Measurements from ENCODE around the gene ADAMTS3. TPM values are rescaled to one million over a fixed set of nuclear protein-coding genes. Genes with fewer than 3 reads are reported as not detected.

Gene ADAMTS3
- total RNA-seq, 1 donor from 2014 or later = 2.7 TPM

DNA sequence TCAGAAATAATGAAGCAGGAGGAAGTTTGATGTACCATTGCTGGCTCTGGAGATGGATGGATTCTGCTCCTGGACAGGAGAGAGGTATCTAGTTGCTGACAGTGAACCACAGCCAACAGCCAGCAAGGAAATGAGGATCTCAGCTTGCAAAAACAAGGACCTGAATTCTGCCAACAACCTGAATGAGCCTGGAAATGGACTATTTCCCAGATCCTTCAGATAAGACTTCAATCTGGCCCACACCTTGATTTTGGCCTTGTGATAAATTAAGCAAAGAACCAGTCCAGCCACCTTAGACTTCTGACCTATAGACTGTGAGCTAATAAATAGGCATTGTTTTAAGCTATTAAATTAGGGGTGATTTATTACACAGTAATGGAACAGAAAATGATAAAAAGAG is 220.3 kb downstream of the ADAMTS3 start:
- H3K27ac ChIP-seq = no peak overlapping the region
- no peaks in the 10 kb centered on the region for H3K27me3 ChIP-seq
- intact Hi-C loops (cut with DNase I) = no loop called here
- TF ChIP-seq POLR2AphosphoS5 (IDR thresholded peaks at IDR 0.05; ENCODE audit: insufficient read depth in 1 of 2, low read depth in 1 of 2) (no peak), POLR2A (IDR thresholded peaks at IDR 0.05) (no peak)
- TF ChIP-seq, protein P1, sequence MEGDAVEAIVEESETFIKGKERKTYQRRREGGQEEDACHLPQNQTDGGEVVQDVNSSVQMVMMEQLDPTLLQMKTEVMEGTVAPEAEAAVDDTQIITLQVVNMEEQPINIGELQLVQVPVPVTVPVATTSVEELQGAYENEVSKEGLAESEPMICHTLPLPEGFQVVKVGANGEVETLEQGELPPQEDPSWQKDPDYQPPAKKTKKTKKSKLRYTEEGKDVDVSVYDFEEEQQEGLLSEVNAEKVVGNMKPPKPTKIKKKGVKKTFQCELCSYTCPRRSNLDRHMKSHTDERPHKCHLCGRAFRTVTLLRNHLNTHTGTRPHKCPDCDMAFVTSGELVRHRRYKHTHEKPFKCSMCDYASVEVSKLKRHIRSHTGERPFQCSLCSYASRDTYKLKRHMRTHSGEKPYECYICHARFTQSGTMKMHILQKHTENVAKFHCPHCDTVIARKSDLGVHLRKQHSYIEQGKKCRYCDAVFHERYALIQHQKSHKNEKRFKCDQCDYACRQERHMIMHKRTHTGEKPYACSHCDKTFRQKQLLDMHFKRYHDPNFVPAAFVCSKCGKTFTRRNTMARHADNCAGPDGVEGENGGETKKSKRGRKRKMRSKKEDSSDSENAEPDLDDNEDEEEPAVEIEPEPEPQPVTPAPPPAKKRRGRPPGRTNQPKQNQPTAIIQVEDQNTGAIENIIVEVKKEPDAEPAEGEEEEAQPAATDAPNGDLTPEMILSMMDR (IDR thresholded peaks at IDR 0.05) = no peak
- no peaks in the 10 kb centered on the region for H3K4me1 ChIP-seq
- H3K9me3 ChIP-seq = no peaks in the 10 kb centered on the region
- no peak for DNase-seq (ENCODE audit: extremely low spot score in 2 of 2)
- H3K4me3 ChIP-seq = no peak overlapping the region
- no peaks in the 10 kb centered on the region for H3K36me3 ChIP-seq

DNA sequence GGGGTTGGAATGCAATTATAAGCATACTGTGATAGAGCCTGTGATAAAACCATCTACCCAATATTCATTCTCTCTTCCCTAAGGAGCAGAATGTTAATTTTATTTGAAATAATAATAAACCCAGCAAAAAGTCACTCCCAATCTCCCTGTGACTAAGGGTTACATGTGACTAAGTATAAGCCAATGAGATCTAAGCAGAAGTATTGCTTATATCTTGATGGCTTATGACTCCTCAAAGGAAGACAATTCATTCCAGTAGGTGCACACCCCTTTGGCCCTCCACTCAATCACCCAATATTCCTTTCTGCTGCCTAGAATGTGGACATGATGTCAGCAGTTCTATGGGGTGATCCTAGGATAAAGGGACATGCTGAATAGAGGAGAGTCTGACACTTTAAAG is 224.6 kb downstream of the ADAMTS3 start:
- TF ChIP-seq, protein P1 (IDR thresholded peaks at IDR 0.05) = no peak
- TF ChIP-seq POLR2A (IDR thresholded peaks at IDR 0.05) (no peak), POLR2AphosphoS5 (IDR thresholded peaks at IDR 0.05; ENCODE audit: insufficient read depth in 1 of 2, low read depth in 1 of 2) (no peak)
- H3K36me3 ChIP-seq = no peaks in the 10 kb centered on the region
- intact Hi-C loops (cut with DNase I) = no loop called here
- H3K9me3 ChIP-seq = no peaks in the 10 kb centered on the region
- DNase-seq (ENCODE audit: extremely low spot score in 2 of 2) = no peak
- H3K27me3 ChIP-seq = no peaks in the 10 kb centered on the region
- H3K4me1 ChIP-seq = no peaks in the 10 kb centered on the region
- H3K27ac ChIP-seq = no peak overlapping the region
- no peak overlapping the region for H3K4me3 ChIP-seq

DNA sequence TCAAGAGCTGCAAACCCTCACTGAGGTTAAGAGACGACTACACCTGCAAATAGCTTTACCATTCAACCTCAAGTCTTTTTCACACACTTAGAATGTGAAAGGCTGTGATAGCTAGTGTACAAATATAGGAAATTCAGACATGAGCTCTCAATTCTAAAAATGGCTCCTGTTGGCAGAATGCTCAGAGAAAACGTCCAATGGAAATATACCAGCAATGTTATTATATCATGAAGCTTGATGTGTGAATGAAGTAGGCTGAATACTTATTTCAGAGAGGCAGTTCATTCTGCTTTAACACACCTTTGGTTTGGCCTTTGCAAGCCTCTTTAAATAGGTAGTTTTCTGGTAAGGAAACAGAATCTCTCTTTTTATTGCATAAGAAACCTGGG is 227.6 kb downstream of the ADAMTS3 start:
- H3K9me3 ChIP-seq = no peaks in the 10 kb centered on the region
- no peaks in the 10 kb centered on the region for H3K4me1 ChIP-seq
- no peak overlapping the region for H3K27ac ChIP-seq
- H3K36me3 ChIP-seq = no peaks in the 10 kb centered on the region
- intact Hi-C loops (cut with DNase I) = no loop called here
- no peak overlapping the region for H3K4me3 ChIP-seq
- no peaks in the 10 kb centered on the region for H3K27me3 ChIP-seq
- DNase-seq (ENCODE audit: extremely low spot score in 2 of 2) = no peak
- TF ChIP-seq, protein P1 (IDR thresholded peaks at IDR 0.05) = no peak
- no peak for TF ChIP-seq POLR2A (IDR thresholded peaks at IDR 0.05)
- no peak for TF ChIP-seq POLR2AphosphoS5 (IDR thresholded peaks at IDR 0.05; ENCODE audit: insufficient read depth in 1 of 2, low read depth in 1 of 2)

DNA sequence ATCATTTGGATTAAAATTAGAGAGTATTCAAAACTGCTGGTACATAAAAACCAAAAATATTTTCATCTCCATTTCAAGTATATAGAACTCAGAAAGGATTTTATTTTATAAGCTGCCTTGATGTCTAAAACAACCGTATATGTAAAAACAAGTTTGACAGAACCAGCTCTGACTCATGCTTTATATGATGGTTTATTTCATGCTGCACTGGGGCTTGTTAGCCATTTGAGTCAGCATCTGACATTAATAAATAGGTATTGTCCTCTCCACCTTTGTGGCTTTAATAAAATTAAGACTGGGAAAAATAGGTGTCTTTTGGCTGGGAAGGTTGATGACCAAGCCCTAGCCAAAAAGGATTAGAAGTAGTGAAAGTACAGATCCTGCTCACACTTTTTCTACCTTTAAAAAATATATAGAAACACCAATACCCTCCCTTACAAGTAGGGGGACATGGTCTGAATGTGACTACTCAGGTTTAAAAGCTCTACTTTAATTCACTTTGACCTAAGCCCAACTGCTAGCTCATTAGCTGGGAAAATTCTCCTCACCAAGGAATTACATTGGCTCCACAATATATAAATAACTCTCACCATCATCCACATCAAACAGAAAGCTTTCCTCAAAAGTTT is 228.1 kb downstream of the ADAMTS3 start:
- Histone ChIP-seq H3K4me3 (no peak overlapping the region), H3K27me3 (no peaks in the 10 kb centered on the region), H3K27ac (no peak overlapping the region), H3K4me1 (no peaks in the 10 kb centered on the region), H3K36me3 (no peaks in the 10 kb centered on the region), H3K9me3 (no peaks in the 10 kb centered on the region)
- intact Hi-C loops (cut with DNase I) = no loop called here
- TF ChIP-seq, protein P1 (IDR thresholded peaks at IDR 0.05) = no peak
- TF ChIP-seq POLR2A (IDR thresholded peaks at IDR 0.05) (no peak), POLR2AphosphoS5 (IDR thresholded peaks at IDR 0.05; ENCODE audit: insufficient read depth in 1 of 2, low read depth in 1 of 2) (no peak)
- no peak for DNase-seq (ENCODE audit: extremely low spot score in 2 of 2)

DNA sequence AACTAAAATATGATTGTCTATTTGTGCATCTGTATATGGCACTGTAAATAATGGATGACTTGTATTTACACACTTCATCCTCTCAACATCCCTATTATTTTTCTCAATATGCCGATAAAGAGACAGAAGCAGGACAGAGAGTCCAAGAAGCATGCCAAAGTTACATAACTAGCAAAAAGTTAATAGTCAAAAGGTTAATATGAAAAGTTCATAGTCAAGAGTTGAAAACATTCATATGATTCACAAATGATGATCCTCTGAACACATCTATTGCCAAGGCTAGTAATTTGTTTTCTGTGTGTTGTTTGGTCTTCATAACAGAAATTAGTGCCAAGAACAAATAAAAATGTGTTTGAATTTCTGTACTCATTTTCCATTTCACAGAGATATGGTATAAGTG is 231.0 kb downstream of the ADAMTS3 start:
- Histone ChIP-seq H3K27ac (no peak overlapping the region), H3K27me3 (no peaks in the 10 kb centered on the region), H3K36me3 (no peaks in the 10 kb centered on the region), H3K4me1 (no peaks in the 10 kb centered on the region), H3K9me3 (no peaks in the 10 kb centered on the region), H3K4me3 (no peak overlapping the region)
- no peak for DNase-seq (ENCODE audit: extremely low spot score in 2 of 2)
- no peak for TF ChIP-seq POLR2AphosphoS5 (IDR thresholded peaks at IDR 0.05; ENCODE audit: insufficient read depth in 1 of 2, low read depth in 1 of 2)
- TF ChIP-seq, protein P1 (IDR thresholded peaks at IDR 0.05) = no peak
- intact Hi-C loops (cut with DNase I) = no loop called here
